Body of pancreas (tissue), 4 donors: ENCODE results near the gene RPS19BP1. TPM values are rescaled to one million over a fixed set of nuclear protein-coding genes. Genes with fewer than 3 reads are reported as not detected.

Experiments used
- ATAC-seq: fragments of 150-250 bp; one replicate; pipeline ENCODE4 v1.9.1; 2016
- DNase-seq, 4 donors: peaks; one replicate each; pipeline ENCODE4 v3.0.0-alpha.2; 2019
- H3K27ac ChIP-seq, 4 donors: fragments of 200-600 bp; sonication (generic); 1 replicate in 3 of 4; 2 replicates in 1 of 4; pipeline versions ENCODE4 v1.5.1 to v1.6.1; 2016 to 2019; ENCODE audit warnings: mild to moderate bottlenecking in 1 of 4, mixed read lengths in 1 of 4, moderate library complexity in 1 of 4
- H3K27me3 ChIP-seq, 2 donors: fragments of 200-600 bp; sonication (generic); one replicate each; pipeline ENCODE4 v1.6.0; 2016; ENCODE audit warnings: mild to moderate bottlenecking in 1 of 2
- H3K36me3 ChIP-seq, 2 donors: fragments of 200-600 bp; sonication (generic); replicated peaks in 1 of 2; 2 replicates each; pipeline ENCODE4 v1.5.1; 2016; ENCODE audit warnings: low read depth in 2 of 2; ENCODE audit not compliant: insufficient read depth in 1 of 2
- H3K4me1 ChIP-seq: fragments of 200-600 bp; sonication (generic); one replicate; pipeline ENCODE4 v1.6.0; 2016
- H3K4me3 ChIP-seq, 2 donors: fragments of 200-600 bp; sonication (generic); 1 replicate in 1 of 2; 2 replicates in 1 of 2; pipeline ENCODE4 v1.5.1; 2016 to 2019
- H3K9me3 ChIP-seq, 3 donors: fragments of 200-600 bp; sonication (generic); 1 replicate in 2 of 3; 2 replicates in 1 of 3; pipeline ENCODE4 v1.5.1; 2016
- CTCF ChIP-seq, 7 experiments: fragments of 450-650 bp in 4 of 7; fragments of 200-600 bp in 3 of 7; sonication (generic) in 3 of 7; IDR thresholded peaks; one replicate each; pipeline ENCODE4 v1.5.1; 2016 to 2019; ENCODE audit warnings: antibody characterized with exemption in 7 of 7
- POLR2A ChIP-seq, 3 donors: fragments of 450-650 bp; IDR thresholded peaks; one replicate each; pipeline ENCODE4 v1.6.1; 2016; ENCODE audit warnings: antibody characterized with exemption in 3 of 3, mild to moderate bottlenecking in 2 of 3
- WGBS, 2 donors: methylation state at CpG; one replicate each; pipeline ENCODE4 v1.1.5; 2017; 5-methylcytosine and 5-hydroxymethylcytosine counted together
- intact Hi-C: fragments of 100-400 bp; cut with DNase I; formaldehyde crosslinking; loops from one replicate; pipeline ENCODE4 v1.15.1; 2023
- total RNA-seq, 2 donors: library from RNA; depleted of rRNA; stranded (reverse); fragments of >200 nt; gene quantifications; one replicate each; pipeline ENCODE4 v1.1.0, GENCODE V29; 2016

RPS19BP1 gene
- total RNA-seq, 2 donors from 2014 or later, result 87.2 to 141 TPM

- Histone ChIP-seq H3K4me1 (no peaks in the 10 kb centered on the region), H3K36me3 (no peaks in the 10 kb centered on the region), H3K9me3 (no peaks in the 10 kb centered on the region), H3K27me3 (no peaks in the 10 kb centered on the region), H3K27ac (no peak overlapping the region), H3K4me3 (no peak overlapping the region)
- WGBS, 2 donors, result 90 to 92% methylated on average over 16 of the region's 16 CpGs
- intact Hi-C loops, result no loop called here
- no peak for TF ChIP-seq POLR2A (IDR thresholded peaks at IDR 0.05)
- no peak for TF ChIP-seq CTCF (IDR thresholded peaks at IDR 0.05)
- no peak for DNase-seq
- ATAC-seq, result no peak
Observed at GRCh38 chr22:39481054-39481453, 51.5 kb downstream of the RPS19BP1 start.

DNA sequence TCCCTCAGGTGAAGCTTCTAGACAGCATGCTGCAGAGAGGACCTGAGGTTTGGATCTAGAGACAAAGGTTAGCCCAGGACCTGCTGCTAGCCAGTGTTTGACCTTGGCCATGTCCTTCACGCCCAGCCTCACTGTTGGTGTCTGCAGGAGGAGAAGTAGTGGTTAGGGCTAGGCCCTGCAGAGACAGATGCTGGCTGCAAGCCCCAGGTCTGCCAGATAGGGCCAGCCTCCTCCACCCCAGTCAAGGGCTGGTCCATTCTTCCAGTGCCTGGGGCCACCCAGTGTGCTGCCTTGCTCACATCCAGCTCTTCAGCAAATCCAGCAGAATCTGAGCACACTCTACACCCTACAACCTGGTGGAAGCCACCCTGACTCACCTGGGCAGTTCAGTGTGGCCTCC, 52.0 kb downstream of the RPS19BP1 start:
- WGBS, 2 donors, result 29 to 50% methylated on average over 1 of the region's 1 CpG
- ATAC-seq, result no peak
- Histone ChIP-seq H3K27ac (no peak overlapping the region), H3K4me3 (no peak overlapping the region), H3K4me1 (no peaks in the 10 kb centered on the region), H3K9me3 (no peaks in the 10 kb centered on the region), H3K36me3 (no peaks in the 10 kb centered on the region), H3K27me3 (no peaks in the 10 kb centered on the region)
- TF ChIP-seq POLR2A (IDR thresholded peaks at IDR 0.05) (no peak), CTCF (IDR thresholded peaks at IDR 0.05) (no peak)
- intact Hi-C loops, result no loop called here
- DNase-seq, result no peak

- 70 to 95% methylated on average over 2 to 3 of the region's 3 CpGs for WGBS, 2 donors
Observed at GRCh38 chr22:39479254-39479653, 53.3 kb downstream of the RPS19BP1 start.

More at GRCh38 chr22:39479254-39479653, 53.3 kb downstream of the RPS19BP1 start:
- intact Hi-C loops, result no loop called here
- H3K4me3 ChIP-seq, result no peak overlapping the region
- no peak for DNase-seq
- H3K27me3 ChIP-seq, result no peaks in the 10 kb centered on the region
- ATAC-seq, result no peak
- H3K36me3 ChIP-seq, result no peaks in the 10 kb centered on the region
- no peak overlapping the region for H3K27ac ChIP-seq
- peaks cover 12% of the 10 kb centered on the region for H3K4me1 ChIP-seq
- H3K9me3 ChIP-seq, result no peaks in the 10 kb centered on the region
- TF ChIP-seq CTCF (IDR thresholded peaks at IDR 0.05) (no peak), POLR2A (IDR thresholded peaks at IDR 0.05) (no peak)

Other genes starting within 250 kb of the RPS19BP1 start
- gene RPL3, start 213.1 kb downstream of the RPS19BP1 start, total RNA-seq, result 1,000 to 10,000 TPM; 1,625 to 1,893 TPM
- 10 to 100 TPM; 15.2 to 35.0 TPM for gene SYNGR1, start 182.8 kb downstream of the RPS19BP1 start, total RNA-seq
- gene TAB1, start 133.0 kb downstream of the RPS19BP1 start, total RNA-seq, result 10 to 100 TPM; 14.0 to 17.8 TPM
- 1 to 10 TPM in 1 of 2 donors, under 1 TPM in 1; 0.99 to 2.9 TPM for gene MGAT3, start 75.7 kb downstream of the RPS19BP1 start, total RNA-seq
- gene MIEF1, start 30.5 kb downstream of the RPS19BP1 start, total RNA-seq, result 10 to 100 TPM in 1 of 2 donors, 1 to 10 TPM in 1; 9.1 to 14.8 TPM
- 100 to 1,000 TPM; 262 to 356 TPM for gene ATF4, start 12.2 kb downstream of the RPS19BP1 start, total RNA-seq
- under 1 TPM; 0.33 to 0.52 TPM for gene CACNA1I, start 38.0 kb upstream of the RPS19BP1 start, total RNA-seq